ENCODE measurements around the gene PRICKLE1.

Gene PRICKLE1

GRCh38 chr12:42484996-42485395 is 104.5 kb downstream of the PRICKLE1 start:
- DNase-seq: no peak

- DNase-seq: no peak
Observed at GRCh38 chr12:42483521-42483790, 106.1 kb downstream of the PRICKLE1 start.

GRCh38 chr12:42482748-42483520 is 106.6 kb downstream of the PRICKLE1 start:
- no peak for DNase-seq

GRCh38 chr12:42482041-42482747 is 107.4 kb downstream of the PRICKLE1 start:
- no peak for DNase-seq

GRCh38 chr12:42481368-42481767 is 108.2 kb downstream of the PRICKLE1 start:
- DNase-seq: no peak

- DNase-seq: no peak
Observed at GRCh38 chr12:42477941-42478340, 111.6 kb downstream of the PRICKLE1 start.

GRCh38 chr12:42475106-42475505 is 114.4 kb downstream of the PRICKLE1 start:
- DNase-seq: no peak

- DNase-seq: no peak
Observed at GRCh38 chr12:42474391-42474790, 115.2 kb downstream of the PRICKLE1 start.

GRCh38 chr12:42473561-42473960 is 116.0 kb downstream of the PRICKLE1 start:
- DNase-seq: no peak

- DNase-seq: no peak
Observed at GRCh38 chr12:42473130-42473529, 116.4 kb downstream of the PRICKLE1 start.

GRCh38 chr12:42472376-42472775 is 117.2 kb downstream of the PRICKLE1 start:
- no peak for DNase-seq

GRCh38 chr12:42469355-42470175 is 120.0 kb downstream of the PRICKLE1 start:
- peak; percentile 40 to 54 for DNase-seq

- no peak for DNase-seq
Observed at GRCh38 chr12:42468921-42469320, 120.6 kb downstream of the PRICKLE1 start.

GRCh38 chr12:42468341-42468821 is 121.2 kb downstream of the PRICKLE1 start:
- DNase-seq: peak in 1 of 2 experiments; percentile 17

GRCh38 chr12:42463671-42464070 is 125.9 kb downstream of the PRICKLE1 start:
- DNase-seq: no peak

GRCh38 chr12:42462486-42462885 is 127.1 kb downstream of the PRICKLE1 start:
- no peak for DNase-seq

GRCh38 chr12:42459336-42459847 is 130.2 kb downstream of the PRICKLE1 start:
- DNase-seq: no peak

- DNase-seq: no peak
Observed at GRCh38 chr12:42458575-42458974, 131.0 kb downstream of the PRICKLE1 start.

- DNase-seq: no peak
Observed at GRCh38 chr12:42450248-42450647, 139.3 kb downstream of the PRICKLE1 start.

- DNase-seq: no peak
Observed at GRCh38 chr12:42448841-42449240, 140.7 kb downstream of the PRICKLE1 start.

- DNase-seq: no peak
Observed at GRCh38 chr12:42447371-42447786, 142.2 kb downstream of the PRICKLE1 start.

- no peak for DNase-seq
Observed at GRCh38 chr12:42446761-42447160, 142.8 kb downstream of the PRICKLE1 start.

- no peak for DNase-seq
Observed at GRCh38 chr12:42445891-42446290, 143.7 kb downstream of the PRICKLE1 start.

Measured in AML-193 (cell line).